OCI-LY7 (cell line): ENCODE results near the gene MRPL19. TPM values are rescaled to one million over a fixed set of nuclear protein-coding genes. Genes with fewer than 3 reads are reported as not detected.

Experiments used
- BruUV-seq: library from RNA; stranded (reverse); fragments of 400-500 nt; replicated peaks from 2 replicates; lab custom pipeline; 2021; lab: Mats Ljungman, UMichigan
- CTCF ChIA-PET: fragments of 300-600 bp; sonication (Branson Sonifier 250); formaldehyde crosslinking; loops from one replicate; lab custom pipeline; 2022; ENCODE audit warnings: antibody characterized with exemption; ENCODE audit not compliant: unreplicated experiment; lab: Charles Lee
- POLR2A ChIA-PET: fragments of 300-600 bp; sonication (Branson Sonifier 250); formaldehyde crosslinking; loops from one replicate; lab custom pipeline; 2022; ENCODE audit warnings: antibody characterized with exemption; lab: Charles Lee
- DNase-seq: peaks from one replicate; pipeline ENCODE4 v3.0.0-alpha.2; 2015; ENCODE audit warnings: low spot score
- H2AFZ ChIP-seq: fragments of 200-600 bp; sonication (generic), shearing (Covaris generic); 2 replicates; pipeline ENCODE4 v1.6.1; 2014; ENCODE audit warnings: mild to moderate bottlenecking, antibody characterized with exemption, low read length, moderate library complexity
- H3K27ac ChIP-seq: fragments of 200-600 bp; sonication (generic); 2 replicates; pipeline ENCODE4 v1.5.1; 2014; ENCODE audit warnings: mixed run types, low read depth, mild to moderate bottlenecking, moderate library complexity, low read length, inconsistent platforms; ENCODE audit not compliant: poor library complexity, severe bottlenecking
- H3K36me3 ChIP-seq: fragments of 200-600 bp; sonication (generic); 2 replicates; pipeline ENCODE4 v1.6.1; 2014; ENCODE audit warnings: mild to moderate bottlenecking, antibody characterized with exemption, low read length, moderate library complexity, mixed read lengths; ENCODE audit not compliant: insufficient read depth
- H3K4me1 ChIP-seq: fragments of 200-600 bp; sonication (generic); 2 replicates; pipeline ENCODE4 v1.5.1; 2014; ENCODE audit warnings: mild to moderate bottlenecking, low read length; ENCODE audit not compliant: insufficient read depth, poor library complexity, severe bottlenecking
- H3K4me2 ChIP-seq: fragments of 200-600 bp; sonication (generic); 2 replicates; pipeline ENCODE4 v1.6.1; 2014; ENCODE audit warnings: mild to moderate bottlenecking, low read length
- H3K4me3 ChIP-seq: fragments of 200-600 bp; sonication (generic); 2 replicates; pipeline ENCODE4 v1.5.1; 2014; ENCODE audit warnings: mild to moderate bottlenecking, low read depth, low read length; ENCODE audit not compliant: poor library complexity, severe bottlenecking
- H3K79me2 ChIP-seq: fragments of 200-600 bp; sonication (generic); 2 replicates; pipeline ENCODE4 v1.6.1; 2016; ENCODE audit warnings: low read depth, mild to moderate bottlenecking, low read length, moderate library complexity, mixed read lengths; ENCODE audit not compliant: insufficient read depth
- H3K9me2 ChIP-seq: fragments of 200-600 bp; sonication (generic); 2 replicates; pipeline ENCODE4 v1.6.1; 2016; ENCODE audit warnings: mild to moderate bottlenecking, low read length, mixed read lengths; ENCODE audit not compliant: insufficient read depth
- H3K9me3 ChIP-seq: fragments of 200-600 bp; sonication (generic); 2 replicates; pipeline ENCODE4 v1.6.1; 2014; ENCODE audit warnings: mild to moderate bottlenecking, mixed run types, low read length, mixed read lengths
- H4K20me1 ChIP-seq: fragments of 200-600 bp; sonication (generic); 2 replicates; pipeline ENCODE4 v1.6.1; 2014; ENCODE audit warnings: mild to moderate bottlenecking, antibody characterized with exemption, low read length, moderate library complexity, mixed read lengths; ENCODE audit not compliant: insufficient read depth
- CTCF ChIP-seq: fragments of 200-600 bp; sonication (generic); conservative IDR thresholded peaks from 2 replicates; pipeline ENCODE4 v1.5.1; 2014; ENCODE audit warnings: mild to moderate bottlenecking, antibody characterized with exemption, low read length, moderate library complexity, mixed read lengths
- EZH2phosphoT487 ChIP-seq: fragments of 200-600 bp; sonication (generic); IDR thresholded peaks from 2 replicates; pipeline ENCODE4 v1.6.1; 2018; ENCODE audit warnings: low read depth, borderline replicate concordance, mild to moderate bottlenecking, mixed run types, antibody characterized with exemption, low read length, moderate library complexity, mixed read lengths
- intact Hi-C: fragments of 100-400 bp; cut with micrococcal nuclease; formaldehyde crosslinking; loops from one replicate; pipeline ENCODE4 v1.10.0; 2022; ENCODE audit not compliant: unreplicated experiment
- total RNA-seq, 2 experiments: library from RNA; depleted of rRNA in 1 of 2; stranded (reverse); fragments of >200 nt in 1 of 2; shearing (Covaris generic) in 1 of 2; gene quantifications; 2 replicates each; pipeline ENCODE4 v1.2.3, GENCODE V29; 2014 to 2022

MRPL19 gene
- total RNA-seq, 2 experiments from 2014 or later, result 42.6 to 52.7 TPM

GRCh38 chr2:75622929-75623328, 23.7 kb upstream of the MRPL19 start:
- Histone ChIP-seq H3K4me3 (no peak overlapping the region), H3K9me2 (no peaks in the 10 kb centered on the region), H3K4me2 (no peak overlapping the region), H3K4me1 (no peaks in the 10 kb centered on the region), H4K20me1 (no peaks in the 10 kb centered on the region), H3K9me3 (no peaks in the 10 kb centered on the region), H2AFZ (no peak overlapping the region), H3K36me3 (no peaks in the 10 kb centered on the region), H3K27ac (no peak overlapping the region), H3K79me2 (no peaks in the 10 kb centered on the region)
- no peak for TF ChIP-seq EZH2phosphoT487
- TF ChIP-seq CTCF, result no peak
- no peak for DNase-seq
- intact Hi-C loops, result loop anchor here (10.0 kb wide), 1 partner anchor 718 kb away; no protein-coding TSS in a partner anchor
- no TSS peak for BruUV-seq
- ChIA-PET POLR2A (interaction anchor here (0.7 kb wide), 1 partner anchor 953 kb away, joined by 3 read pairs; no protein-coding TSS in a partner anchor), CTCF (no interaction called here)

GRCh38 chr2:75627902-75628504, 18.6 kb upstream of the MRPL19 start:
- POLR2A ChIA-PET, result interaction anchor here (0.6 to 0.7 kb wide), 2 partner anchors 78 to 128 kb away, joined by 4 to 5 read pairs; no protein-coding TSS in a partner anchor
- BruUV-seq, result no TSS peak
- TF ChIP-seq CTCF, result peak; percentile 98
- TF ChIP-seq EZH2phosphoT487, result no peak

GRCh38 chr2:75632091-75632701, 14.4 kb upstream of the MRPL19 start:
- no peak for DNase-seq
- ChIA-PET CTCF (no interaction called here), POLR2A (no interaction called here)
- H3K4me2 ChIP-seq, result no peak overlapping the region
- TF ChIP-seq EZH2phosphoT487 (no peak), CTCF (no peak)
- intact Hi-C loops, result no loop called here
- H2AFZ ChIP-seq, result no peak overlapping the region
- no peaks in the 10 kb centered on the region for H3K4me1 ChIP-seq
- no peaks in the 10 kb centered on the region for H3K9me2 ChIP-seq
- BruUV-seq, result no TSS peak
- no peaks in the 10 kb centered on the region for H3K9me3 ChIP-seq
- H3K4me3 ChIP-seq, result no peak overlapping the region
- H3K27ac ChIP-seq, result no peak overlapping the region
- H3K79me2 ChIP-seq, result no peaks in the 10 kb centered on the region
- H3K36me3 ChIP-seq, result no peaks in the 10 kb centered on the region
- H4K20me1 ChIP-seq, result no peaks in the 10 kb centered on the region

More at GRCh38 chr2:75627902-75628504, 18.6 kb upstream of the MRPL19 start:
- Histone ChIP-seq H3K9me2 (no peaks in the 10 kb centered on the region), H3K36me3 (no peaks in the 10 kb centered on the region), H3K79me2 (no peaks in the 10 kb centered on the region), H3K4me2 (no peak overlapping the region), H3K27ac (no peak overlapping the region), H3K4me1 (no peaks in the 10 kb centered on the region), H3K4me3 (no peak overlapping the region), H3K9me3 (no peaks in the 10 kb centered on the region), H4K20me1 (no peaks in the 10 kb centered on the region), H2AFZ (no peak overlapping the region)
- DNase-seq, result peak; percentile 65
- intact Hi-C loops, result loop anchor here (10.0 kb wide), 1 partner anchor 723 kb away; no protein-coding TSS in a partner anchor
- CTCF ChIA-PET, result interaction anchor here (0.6 kb wide), 1 partner anchor 275 kb away, joined by 3 read pairs; no protein-coding TSS in a partner anchor
